Fibroblast of mammary gland (primary cell): Measurements from ENCODE around the gene OR5H15.

Experiments
- DNase-seq: peaks from one replicate; pipeline ENCODE4 v3.0.0-alpha.2; 2010; ENCODE audit warnings: low read depth
- H3K4me3 ChIP-seq: 2 replicates; pipeline ENCODE4 v1.5.1; 2011; ENCODE audit warnings: low read depth, mild to moderate bottlenecking, low read length, moderate library complexity; ENCODE audit not compliant: control insufficient read depth
- CTCF ChIP-seq: conservative IDR thresholded peaks from 2 replicates; pipeline ENCODE4 v1.5.1; 2011; ENCODE audit warnings: low read depth, low read length, inconsistent platforms; ENCODE audit not compliant: control insufficient read depth, insufficient read depth

Gene OR5H15

GRCh38 chr3:98199020-98199419 lies 32.5 kb downstream of the OR5H15 start:
- no peak for DNase-seq
- TF ChIP-seq CTCF, result no peak
- no peak overlapping the region for H3K4me3 ChIP-seq

GRCh38 chr3:98209244-98209643 lies 42.7 kb downstream of the OR5H15 start:
- no peak overlapping the region for H3K4me3 ChIP-seq
- TF ChIP-seq CTCF, result no peak
- DNase-seq, result no peak

- H3K4me3 ChIP-seq, result no peak overlapping the region
- no peak for DNase-seq
- TF ChIP-seq CTCF, result no peak
Measured at GRCh38 chr3:98213276-98213675, 46.8 kb downstream of the OR5H15 start.

GRCh38 chr3:98215051-98215450 lies 48.6 kb downstream of the OR5H15 start:
- no peak for DNase-seq
- H3K4me3 ChIP-seq, result no peak overlapping the region
- no peak for TF ChIP-seq CTCF
